GM10847 (cell line): Measurements from ENCODE around the gene CD81.

ENCODE experiments used
- POLR2A ChIP-seq: IDR thresholded peaks from 2 replicates; pipeline ENCODE4 v1.6.1; 2011; ENCODE audit not compliant: insufficient read length; ENCODE audit errors: extremely low read depth

Gene CD81

GRCh38 chr11:2393941-2394817 lies 17.1 kb downstream of the CD81 start:
- no peak for TF ChIP-seq POLR2A

GRCh38 chr11:2394818-2395105 lies 17.7 kb downstream of the CD81 start:
- no peak for TF ChIP-seq POLR2A

- no peak for TF ChIP-seq POLR2A
Observed at GRCh38 chr11:2395211-2395730, 18.2 kb downstream of the CD81 start.

GRCh38 chr11:2395856-2396255 lies 18.7 kb downstream of the CD81 start:
- TF ChIP-seq POLR2A, result no peak

GRCh38 chr11:2396471-2396870 lies 19.4 kb downstream of the CD81 start:
- no peak for TF ChIP-seq POLR2A

GRCh38 chr11:2397005-2397404 lies 19.9 kb downstream of the CD81 start:
- no peak for TF ChIP-seq POLR2A

- no peak for TF ChIP-seq POLR2A
Observed at GRCh38 chr11:2398664-2399355, 21.7 kb downstream of the CD81 start.

GRCh38 chr11:2399488-2400068 lies 22.5 kb downstream of the CD81 start:
- TF ChIP-seq POLR2A, result no peak

- TF ChIP-seq POLR2A, result peak; percentile 91
Observed at GRCh38 chr11:2400069-2400761, 23.1 kb downstream of the CD81 start, which contains the start of gene TSSC4. Gene TSSC4 (plus strand): TSS chr11:2400750. CDS start chr11:2402634, 1,884 bp downstream.

GRCh38 chr11:2400762-2401435 lies 23.8 kb downstream of the CD81 start:
- TF ChIP-seq POLR2A, result no peak

GRCh38 chr11:2401436-2401984 lies 24.4 kb downstream of the CD81 start:
- TF ChIP-seq POLR2A, result no peak

GRCh38 chr11:2402106-2402505 lies 25.0 kb downstream of the CD81 start:
- TF ChIP-seq POLR2A, result no peak

GRCh38 chr11:2402890-2403645 lies 26.0 kb downstream of the CD81 start:
- no peak for TF ChIP-seq POLR2A

GRCh38 chr11:2404735-2405196 lies 27.7 kb downstream of the CD81 start:
- TF ChIP-seq POLR2A, result no peak
